LoVo (cell line): ENCODE results near the gene RELN.

Experiments
- DNase-seq: peaks from one replicate; pipeline ENCODE4 v3.0.0-alpha.2; 2016; ENCODE audit warnings: low spot score

The RELN gene

DNA sequence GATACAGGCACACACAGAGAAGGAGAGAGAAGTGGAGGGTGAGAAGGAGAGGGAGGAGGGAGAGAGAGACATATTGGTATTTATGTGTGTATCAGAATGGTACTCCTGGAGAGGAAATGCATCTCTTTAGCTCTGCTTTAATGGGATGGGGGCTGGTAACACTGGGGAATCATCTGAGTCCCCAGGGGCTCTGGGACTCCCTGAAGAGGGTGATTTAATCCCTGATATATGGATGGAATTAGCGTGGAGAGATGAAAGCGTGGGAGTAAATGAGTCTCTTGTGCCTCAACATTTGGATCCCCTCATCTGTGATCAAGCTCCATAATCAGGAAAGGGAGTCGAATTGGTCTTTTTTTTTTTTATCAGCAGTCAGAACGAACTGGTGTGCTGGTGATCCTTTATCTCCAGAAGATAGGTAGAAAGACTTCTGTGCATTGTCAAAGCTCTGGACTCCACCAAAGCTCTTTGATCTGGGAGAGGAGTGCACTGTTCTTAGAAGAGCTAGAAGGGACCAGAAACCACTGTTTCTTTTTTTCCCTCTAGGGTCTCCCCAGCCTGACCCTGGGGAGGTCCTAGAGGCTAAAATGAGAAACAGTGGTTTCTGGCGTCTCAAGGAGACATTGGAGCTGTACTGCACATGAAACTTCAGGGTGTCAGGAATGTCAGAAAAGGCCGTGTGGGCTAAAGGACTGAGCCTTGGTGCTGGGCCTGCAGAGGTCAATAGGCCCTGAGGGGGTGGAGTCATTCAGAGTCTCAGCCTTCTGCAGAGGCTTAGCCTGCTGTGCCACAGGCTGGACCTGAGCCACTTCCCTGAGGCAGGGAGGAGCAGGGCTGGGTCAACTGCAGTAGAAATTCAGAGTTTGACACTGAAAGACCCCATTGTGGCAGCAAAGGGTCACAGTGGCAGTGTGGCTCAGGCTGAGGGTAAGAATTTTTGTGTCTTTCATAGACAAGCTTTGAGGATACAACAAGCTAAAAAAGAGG, 309.0 kb downstream of the RELN start:
- no peak for DNase-seq

GRCh38 chr7:103679151-103680132, 310.0 kb downstream of the RELN start:
- DNase-seq: no peak

GRCh38 chr7:103668279-103668941, 321.0 kb downstream of the RELN start:
- DNase-seq: no peak

- DNase-seq: no peak
Observed at GRCh38 chr7:103666326-103666725, 323.1 kb downstream of the RELN start.

- DNase-seq: no peak
Observed at GRCh38 chr7:103664577-103664976, 324.9 kb downstream of the RELN start.

GRCh38 chr7:103660455-103661371, 328.7 kb downstream of the RELN start:
- peak; percentile 39 for DNase-seq

DNA sequence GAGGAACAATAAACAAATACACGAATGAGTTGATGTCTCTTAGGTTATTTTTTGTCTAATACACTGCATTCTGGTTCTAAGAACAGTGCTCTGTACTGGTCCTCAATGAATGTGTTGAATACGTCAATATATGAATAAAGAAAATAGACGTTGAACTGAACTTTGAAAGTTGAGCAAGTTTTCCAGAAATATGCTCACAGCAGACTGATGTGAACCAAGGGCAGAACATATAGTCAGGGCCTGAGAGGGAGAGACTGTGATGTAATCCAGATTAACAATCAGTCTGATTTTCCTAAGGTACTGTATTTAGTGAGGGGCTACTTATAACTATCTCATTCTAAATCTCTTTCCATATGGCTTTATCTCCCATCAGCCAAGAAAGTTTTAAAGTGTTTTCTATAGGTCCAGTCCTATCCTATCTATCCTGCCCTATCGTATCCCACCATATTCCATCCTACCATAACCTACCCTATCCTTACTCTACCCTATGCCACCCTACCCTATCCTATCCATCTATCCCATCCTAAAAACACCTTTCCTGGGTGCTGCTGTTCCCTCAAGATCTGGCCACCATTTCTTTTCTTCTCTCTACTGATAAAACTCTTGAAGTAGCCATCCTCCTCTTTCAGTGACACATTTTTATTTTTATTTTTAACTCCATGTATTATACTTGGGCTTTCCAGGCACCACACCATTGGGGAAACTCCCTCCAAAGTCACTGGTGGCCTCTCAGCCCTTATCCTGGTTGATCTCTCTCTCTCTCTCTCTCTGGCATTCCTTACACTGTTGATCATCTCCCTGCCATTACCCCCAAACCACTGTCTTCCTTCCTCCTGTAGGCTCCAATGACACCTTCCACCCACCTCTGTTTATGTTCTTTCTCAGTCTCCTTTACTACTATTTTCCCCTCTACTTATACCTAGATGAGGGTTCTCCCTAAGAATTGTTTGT, 331.1 kb downstream of the RELN start:
- DNase-seq: no peak

GRCh38 chr7:103657474-103657894, 332.0 kb downstream of the RELN start:
- DNase-seq: no peak

DNA sequence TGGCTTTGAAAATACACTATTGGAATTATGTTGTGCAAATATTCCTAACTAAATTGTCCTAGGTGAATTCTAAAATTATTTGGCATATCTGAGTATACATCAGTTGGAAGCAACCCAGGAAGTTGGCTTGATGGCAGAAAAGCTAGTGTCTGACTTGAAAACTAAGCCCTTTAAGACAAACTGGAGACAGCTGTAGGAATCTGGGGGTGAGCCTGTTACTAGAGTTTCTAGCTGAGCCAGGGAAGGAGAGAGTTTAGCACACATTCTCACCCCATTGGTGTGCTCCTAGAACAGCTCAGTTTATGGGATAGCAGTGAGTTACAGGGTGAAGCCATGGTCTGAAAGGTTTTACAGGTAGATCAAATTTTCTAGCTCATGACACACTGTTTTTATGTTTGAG, 333.2 kb downstream of the RELN start:
- no peak for DNase-seq

GRCh38 chr7:103651593-103652377, 337.7 kb downstream of the RELN start:
- no peak for DNase-seq

DNA sequence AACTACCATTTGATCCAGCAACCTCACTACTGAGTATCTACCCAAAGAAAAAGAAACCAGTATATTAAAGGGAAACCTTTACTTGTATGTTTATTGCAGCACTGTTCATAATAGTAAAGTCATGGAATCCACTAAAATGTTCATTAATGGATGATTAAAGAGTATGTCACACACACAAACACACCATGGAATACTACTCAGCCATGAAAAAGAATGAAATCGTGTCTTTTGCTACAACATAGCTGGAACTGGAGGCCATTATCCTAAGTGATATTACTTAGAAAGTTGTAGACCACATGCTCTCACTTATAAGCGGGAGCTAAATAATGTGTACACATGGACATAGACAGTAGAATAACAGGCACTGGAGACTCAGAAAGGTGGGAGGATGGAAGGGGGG, 340.4 kb downstream of the RELN start:
- DNase-seq: no peak

DNA sequence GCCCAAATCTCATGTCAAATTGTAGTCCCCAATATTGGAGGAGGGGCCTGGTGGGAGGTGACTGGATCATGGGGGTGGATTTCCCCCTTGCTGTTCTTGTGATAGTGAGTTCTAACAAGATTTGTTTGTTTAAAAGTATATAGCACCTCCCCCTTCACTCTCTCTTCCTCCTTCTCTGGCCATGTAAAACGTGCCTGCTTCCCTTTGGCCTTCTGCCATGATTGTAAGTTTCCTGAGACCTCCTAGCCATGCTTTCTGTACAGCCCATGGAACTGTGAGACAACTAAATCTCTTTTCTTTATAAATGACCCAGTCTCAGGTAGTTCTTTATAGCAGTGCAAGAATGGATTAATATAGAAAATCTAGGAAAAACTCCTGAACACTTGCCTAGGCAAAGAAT, 341.3 kb downstream of the RELN start:
- no peak for DNase-seq

GRCh38 chr7:103644319-103644718, 345.1 kb downstream of the RELN start:
- no peak for DNase-seq

DNA sequence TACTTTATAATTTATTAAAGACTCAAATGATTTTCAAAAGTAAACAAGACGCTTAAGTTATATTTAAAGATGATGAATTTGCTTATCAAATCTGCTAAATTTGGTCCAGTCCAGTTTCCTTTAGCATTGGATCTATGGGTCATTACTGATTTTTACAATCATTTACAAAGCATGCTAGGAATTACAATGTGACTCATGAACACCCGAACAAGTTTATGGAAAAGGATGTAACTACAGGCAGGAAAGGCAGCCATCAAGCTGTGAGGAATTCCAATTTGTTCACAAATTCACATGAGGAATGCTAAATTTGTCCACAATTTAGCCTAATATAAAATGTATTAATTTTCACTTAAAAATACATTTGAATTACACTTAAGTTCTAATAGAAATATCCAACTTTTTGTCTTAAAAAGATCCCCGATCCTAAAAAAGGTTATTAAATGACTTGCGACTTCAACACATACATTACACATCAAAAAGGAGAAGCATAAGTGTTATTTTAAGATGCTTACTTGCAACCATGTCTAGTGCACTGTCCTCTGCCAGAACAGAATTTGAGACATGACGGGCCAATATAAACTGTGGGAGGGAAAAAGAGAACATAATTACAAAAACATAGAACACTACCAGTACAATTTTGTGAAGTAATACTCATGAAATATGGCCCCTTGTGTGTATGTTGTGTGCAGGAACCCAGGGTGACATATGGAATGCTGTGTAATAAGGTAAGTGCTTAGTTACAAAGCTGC, 349.3 kb downstream of the RELN start:
- no peak for DNase-seq

GRCh38 chr7:103637726-103638125, 351.7 kb downstream of the RELN start:
- DNase-seq: no peak

DNA sequence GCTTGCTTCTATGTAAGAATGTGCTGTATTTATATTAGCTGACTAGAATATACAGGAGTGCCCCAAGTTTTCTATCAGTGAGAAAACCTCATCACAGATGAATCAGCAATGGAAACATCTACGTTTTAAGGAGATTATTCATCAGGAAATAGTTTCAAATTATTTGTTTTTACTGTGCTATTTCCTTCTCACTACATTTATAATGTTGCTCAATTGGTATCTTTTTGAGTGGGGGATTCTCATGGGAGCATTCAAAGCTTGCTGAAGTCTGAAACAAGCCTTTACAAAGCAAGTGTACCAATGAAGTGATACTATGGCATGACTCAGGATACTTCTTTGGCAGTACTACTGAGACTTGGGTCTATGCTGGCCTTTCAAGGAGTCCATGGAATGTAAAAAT, 352.4 kb downstream of the RELN start:
- no peak for DNase-seq

DNA sequence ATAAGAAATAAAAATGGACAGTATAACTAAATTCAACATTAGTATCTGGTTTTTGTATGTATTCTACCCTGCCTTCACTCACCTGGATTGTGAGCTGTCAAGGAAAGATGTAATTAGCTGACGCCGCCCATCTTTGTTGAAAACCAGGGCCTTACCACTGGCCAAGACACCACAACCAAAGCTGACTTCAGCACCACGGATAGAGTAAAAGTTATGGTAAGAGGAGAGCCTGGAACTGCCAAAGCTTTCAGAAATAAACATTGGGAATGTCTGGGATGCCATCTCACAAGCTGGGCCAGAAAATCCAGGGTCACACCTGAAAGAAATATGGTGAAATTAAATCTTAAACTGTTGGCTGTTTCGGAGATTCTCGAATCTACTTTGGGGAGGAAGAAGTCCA, 353.3 kb downstream of the RELN start:
- DNase-seq: no peak

DNA sequence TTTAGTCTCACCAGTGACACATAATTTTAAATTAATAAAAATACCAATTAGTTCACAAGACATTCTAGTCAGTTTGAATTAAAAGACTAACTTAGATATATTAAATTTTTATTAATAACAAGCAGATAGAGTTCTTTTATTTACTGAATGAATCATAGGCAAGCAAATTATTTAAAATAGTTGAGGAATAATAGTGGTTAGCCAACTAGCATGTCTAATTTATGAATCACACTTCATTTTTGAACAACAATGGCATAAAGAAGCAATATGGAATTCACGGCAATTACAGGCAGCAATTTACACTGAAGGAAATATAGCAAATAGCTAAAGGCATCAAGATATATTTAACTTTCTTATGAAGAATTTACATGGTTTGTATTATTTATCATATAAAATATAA, 356.5 kb downstream of the RELN start:
- no peak for DNase-seq
